Kasumi-1 (cell line): Measurements from ENCODE around the gene SLITRK1.

ENCODE experiments used
- DNase-seq, 2 experiments: peaks; one replicate each; lab custom pipeline; 2025; lab: John Stamatoyannopoulos, UW

The SLITRK1 gene, protein sequence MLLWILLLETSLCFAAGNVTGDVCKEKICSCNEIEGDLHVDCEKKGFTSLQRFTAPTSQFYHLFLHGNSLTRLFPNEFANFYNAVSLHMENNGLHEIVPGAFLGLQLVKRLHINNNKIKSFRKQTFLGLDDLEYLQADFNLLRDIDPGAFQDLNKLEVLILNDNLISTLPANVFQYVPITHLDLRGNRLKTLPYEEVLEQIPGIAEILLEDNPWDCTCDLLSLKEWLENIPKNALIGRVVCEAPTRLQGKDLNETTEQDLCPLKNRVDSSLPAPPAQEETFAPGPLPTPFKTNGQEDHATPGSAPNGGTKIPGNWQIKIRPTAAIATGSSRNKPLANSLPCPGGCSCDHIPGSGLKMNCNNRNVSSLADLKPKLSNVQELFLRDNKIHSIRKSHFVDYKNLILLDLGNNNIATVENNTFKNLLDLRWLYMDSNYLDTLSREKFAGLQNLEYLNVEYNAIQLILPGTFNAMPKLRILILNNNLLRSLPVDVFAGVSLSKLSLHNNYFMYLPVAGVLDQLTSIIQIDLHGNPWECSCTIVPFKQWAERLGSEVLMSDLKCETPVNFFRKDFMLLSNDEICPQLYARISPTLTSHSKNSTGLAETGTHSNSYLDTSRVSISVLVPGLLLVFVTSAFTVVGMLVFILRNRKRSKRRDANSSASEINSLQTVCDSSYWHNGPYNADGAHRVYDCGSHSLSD

DNA sequence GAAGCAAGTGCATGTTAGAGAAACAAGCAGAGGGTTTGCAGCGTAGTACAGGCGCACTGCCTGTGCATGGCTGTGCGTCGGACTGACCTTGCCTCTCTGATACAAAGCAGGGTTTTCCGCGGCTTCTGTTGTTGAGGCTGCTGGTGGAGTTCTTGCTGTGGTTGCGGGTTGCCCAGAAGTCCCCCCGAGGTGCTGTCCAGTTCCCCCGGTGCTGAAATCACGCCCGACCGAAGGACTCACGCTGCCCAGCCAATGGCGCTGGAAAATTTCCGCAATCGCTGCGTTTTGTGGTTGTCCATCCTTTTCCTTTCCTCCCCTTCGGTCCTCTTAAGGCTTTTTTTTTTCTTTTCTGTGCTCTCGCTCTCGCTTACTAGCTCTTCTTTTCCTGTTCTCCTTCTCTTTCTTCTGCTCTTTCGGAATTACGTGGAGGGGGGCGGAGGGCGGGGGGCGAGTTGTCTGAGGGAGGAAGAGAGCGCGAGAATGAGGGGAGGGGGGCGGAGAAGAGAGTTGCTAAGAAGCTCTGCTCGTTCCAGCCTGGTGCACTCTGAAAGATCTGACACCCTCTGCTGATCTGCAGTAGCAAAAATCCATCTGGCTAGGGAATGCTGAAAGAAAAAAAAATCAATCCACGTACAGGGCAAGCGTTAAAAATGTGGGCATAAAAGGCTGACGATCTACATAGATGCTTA is at the start of gene SLITRK1:
TSS of gene SLITRK1 (minus strand) at position 558 of the 689 bp plus-strand sequence. CDS start 967 bp downstream, outside the sequence.
- peak; percentile 37 to 41 for DNase-seq

DNA sequence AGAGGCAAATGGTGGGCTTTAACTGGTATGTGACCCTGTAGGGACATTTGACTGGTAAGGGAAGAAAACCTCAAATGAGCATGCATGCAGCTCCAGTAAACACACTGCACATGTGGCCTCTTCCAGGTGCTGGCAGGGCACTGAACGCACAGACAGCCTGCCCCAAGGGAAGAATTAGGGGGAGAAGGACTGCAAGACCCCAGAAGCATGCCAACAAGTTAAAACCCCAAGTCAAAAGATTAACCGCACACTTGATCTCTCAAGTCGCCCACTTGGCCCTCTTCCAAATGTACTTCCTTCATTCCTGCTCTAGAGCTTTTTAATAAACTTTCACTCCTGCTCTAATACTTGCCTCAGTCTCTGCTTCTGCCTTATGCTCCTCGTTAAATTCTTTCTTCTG is 46.9 kb upstream of the SLITRK1 start:
- no peak for DNase-seq

- DNase-seq, result no peak
Observed at GRCh38 chr13:83919775-83920174, 37.5 kb upstream of the SLITRK1 start.

- peak in 1 of 2 experiments; percentile 2 for DNase-seq
Observed at GRCh38 chr13:83914368-83914767, 32.1 kb upstream of the SLITRK1 start.

- DNase-seq, result no peak
Observed at GRCh38 chr13:83907196-83907989, 25.1 kb upstream of the SLITRK1 start.

- DNase-seq, result no peak
Observed at GRCh38 chr13:83906240-83906820, 24.1 kb upstream of the SLITRK1 start.

GRCh38 chr13:83905641-83906040 is 23.4 kb upstream of the SLITRK1 start:
- DNase-seq, result no peak

- peak in 1 of 2 experiments; percentile 22 for DNase-seq
Observed at GRCh38 chr13:83895994-83896580, 13.8 kb upstream of the SLITRK1 start.

GRCh38 chr13:83890358-83890757 is 8.1 kb upstream of the SLITRK1 start:
- DNase-seq, result no peak

DNA sequence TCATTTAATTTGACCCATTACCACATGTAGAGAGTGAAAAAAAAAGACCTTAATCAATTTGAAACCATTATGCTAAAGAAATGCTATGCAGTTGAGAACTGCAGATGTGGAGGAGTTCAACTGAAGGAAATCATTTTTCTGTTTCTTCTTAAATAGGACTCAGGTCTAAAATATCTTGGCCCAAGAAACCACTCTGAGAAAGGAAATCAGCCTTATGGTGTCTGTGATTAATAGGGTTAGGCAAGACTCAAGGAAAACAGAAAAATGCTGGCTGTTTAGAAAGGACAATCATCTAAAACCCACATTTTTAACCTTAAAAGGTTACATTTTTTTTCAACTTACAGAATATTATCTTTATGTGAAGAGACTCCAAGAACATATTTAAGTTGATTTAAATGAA is 1.9 kb upstream of the SLITRK1 start:
- DNase-seq, result no peak

DNA sequence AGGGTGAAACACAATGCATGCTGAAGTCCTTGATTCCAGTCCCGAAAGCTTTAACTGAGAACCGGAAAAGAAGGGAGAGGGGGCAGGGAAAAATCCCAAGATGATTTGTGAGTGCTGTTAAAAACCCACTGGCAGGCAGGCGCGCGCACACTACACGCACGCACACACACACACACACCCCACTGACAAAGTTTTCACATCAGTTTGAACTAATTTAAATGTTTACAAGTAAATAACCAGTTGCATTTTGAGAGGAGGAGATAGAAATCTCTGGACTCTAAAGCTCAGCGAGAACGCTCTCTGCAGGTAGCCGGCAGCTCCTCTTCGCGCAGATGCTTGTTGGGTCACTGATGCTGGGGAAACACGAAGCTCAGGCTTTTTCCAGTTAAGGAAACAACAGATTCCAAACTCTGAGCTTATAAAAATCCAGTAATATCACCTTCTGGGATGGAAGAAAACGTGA is 818 bp upstream of the SLITRK1 start:
- DNase-seq, result no peak

DNA sequence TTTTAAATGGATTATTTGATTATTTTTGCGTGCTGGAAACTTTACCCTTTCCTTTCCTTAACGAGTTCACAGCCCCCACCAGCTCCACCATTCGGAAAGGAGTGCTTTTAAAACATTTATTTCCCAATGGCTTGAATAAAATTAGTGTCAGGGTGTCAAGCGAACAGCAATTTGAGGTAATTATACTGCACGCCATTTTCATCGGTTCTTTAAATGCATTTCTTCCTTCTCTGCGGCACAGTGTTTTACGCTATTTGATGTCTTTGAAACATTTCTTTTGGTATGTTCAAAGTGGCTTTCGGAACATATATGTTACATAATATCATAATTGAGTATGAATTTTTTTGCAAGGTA is 309 bp upstream of the SLITRK1 start:
- DNase-seq, result no peak

DNA sequence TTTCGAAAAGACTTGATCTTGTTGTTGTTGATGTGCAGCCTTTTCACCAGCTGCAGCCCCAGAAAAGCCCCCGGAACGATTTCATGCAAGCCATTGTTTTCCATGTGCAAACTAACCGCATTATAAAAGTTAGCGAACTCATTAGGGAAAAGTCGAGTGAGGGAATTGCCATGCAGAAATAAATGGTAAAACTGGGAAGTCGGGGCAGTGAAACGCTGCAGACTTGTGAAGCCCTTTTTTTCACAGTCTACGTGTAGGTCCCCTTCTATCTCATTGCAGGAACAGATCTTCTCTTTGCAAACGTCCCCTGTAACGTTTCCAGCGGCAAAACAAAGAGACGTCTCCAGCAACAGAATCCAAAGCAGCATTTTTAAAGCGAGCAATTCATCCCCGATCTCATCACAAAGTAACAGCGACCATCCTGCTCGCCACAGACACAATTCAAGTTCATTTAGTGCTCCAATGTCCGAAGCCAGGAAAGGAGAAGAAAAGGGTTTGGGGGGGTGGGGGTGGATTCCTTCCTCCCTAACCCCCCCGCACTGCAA is 1.1 kb downstream of the SLITRK1 start:
- no peak for DNase-seq

GRCh38 chr13:83880275-83881139 is 1.8 kb downstream of the SLITRK1 start:
- no peak for DNase-seq

DNA sequence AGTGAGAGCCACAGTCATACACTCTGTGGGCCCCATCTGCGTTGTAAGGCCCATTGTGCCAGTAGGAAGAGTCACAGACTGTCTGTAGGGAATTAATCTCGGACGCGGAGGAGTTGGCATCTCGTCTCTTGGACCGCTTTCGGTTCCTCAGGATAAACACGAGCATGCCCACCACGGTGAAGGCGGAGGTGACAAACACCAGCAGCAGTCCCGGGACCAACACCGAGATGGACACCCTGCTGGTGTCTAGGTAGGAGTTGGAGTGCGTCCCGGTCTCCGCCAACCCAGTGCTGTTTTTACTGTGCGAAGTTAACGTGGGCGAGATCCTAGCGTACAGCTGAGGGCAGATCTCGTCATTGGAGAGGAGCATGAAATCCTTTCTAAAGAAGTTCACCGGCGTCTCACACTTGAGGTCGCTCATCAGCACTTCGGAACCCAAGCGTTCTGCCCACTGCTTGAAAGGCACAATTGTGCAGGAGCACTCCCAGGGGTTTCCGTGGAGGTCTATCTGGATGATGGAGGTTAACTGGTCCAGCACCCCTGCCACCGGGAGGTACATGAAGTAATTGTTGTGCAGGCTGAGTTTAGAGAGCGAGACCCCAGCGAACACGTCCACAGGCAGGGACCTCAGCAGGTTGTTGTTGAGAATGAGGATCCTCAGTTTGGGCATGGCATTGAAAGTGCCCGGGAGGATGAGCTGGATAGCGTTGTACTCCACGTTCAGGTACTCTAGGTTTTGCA is 2.7 kb downstream of the SLITRK1 start:
- DNase-seq, result no peak

- no peak for DNase-seq
Observed at GRCh38 chr13:83878691-83879430, 3.4 kb downstream of the SLITRK1 start.

- DNase-seq, result no peak
Observed at GRCh38 chr13:83877651-83878355, 4.5 kb downstream of the SLITRK1 start.

DNA sequence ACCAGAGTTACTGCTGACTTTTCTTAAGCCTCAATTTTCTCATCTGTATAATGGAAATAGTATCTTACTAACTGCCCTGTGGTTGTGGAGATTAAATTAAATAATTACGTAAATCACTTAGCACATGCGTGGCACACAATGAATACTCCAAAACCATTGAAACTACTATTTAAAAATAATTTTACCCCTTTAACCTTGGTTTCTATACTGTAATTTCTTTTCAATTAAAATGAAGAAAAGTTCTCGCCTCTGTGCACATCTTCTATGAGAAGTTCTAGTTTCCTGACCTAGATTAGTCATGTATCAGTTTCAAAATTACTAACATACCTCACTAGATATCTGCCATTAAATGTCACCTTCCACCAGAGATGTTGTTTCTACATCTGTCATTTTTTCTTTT is 5.7 kb downstream of the SLITRK1 start:
- no peak for DNase-seq
